ENCODE measurements around the gene PTPRN2. TPM values are rescaled to one million over a fixed set of nuclear protein-coding genes. Genes with fewer than 3 reads are reported as not detected.

Gene PTPRN2
- total and polyA plus RNA-seq, 2 donors from 2014 or later = 4.8 to 6.2 TPM

DNA sequence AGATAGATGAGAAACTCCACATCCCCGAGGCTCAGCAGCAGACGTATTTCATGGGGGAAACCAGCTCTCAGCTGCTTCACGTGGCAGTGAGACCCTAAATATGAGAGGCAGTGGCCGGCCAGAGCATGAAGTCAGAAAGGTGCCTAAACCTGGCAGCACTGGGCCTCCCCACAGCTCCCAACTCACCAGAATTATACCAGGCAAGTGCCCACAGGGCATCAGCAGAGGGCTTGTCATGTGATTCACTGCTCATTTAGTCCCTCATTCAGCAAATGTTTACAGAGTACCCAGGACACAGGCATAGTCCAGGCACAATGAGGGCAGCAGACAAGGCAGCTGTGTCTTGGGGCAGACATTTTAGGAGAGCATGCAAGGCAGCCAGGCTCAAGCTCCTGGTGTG lies 212.6 kb downstream of the PTPRN2 start:
- Histone ChIP-seq H3K27me3 (ENCODE audit: control insufficient read depth, insufficient read depth, low read length) (no peaks in the 10 kb centered on the region), H3K9ac (ENCODE audit: low read length in 3 of 3) (no peak overlapping the region), H3K4me3 (ENCODE audit: low read length in 3 of 3) (no peak overlapping the region), H3K27ac (ENCODE audit: low read depth in 2 of 2, low read length in 2 of 2) (no peak overlapping the region), H3K4me1 (ENCODE audit: control insufficient read depth in 2 of 3, insufficient read depth in 2 of 3, low read depth in 1 of 3, low read length in 3 of 3) (no peaks in the 10 kb centered on the region), H3K36me3 (ENCODE audit: control insufficient read depth in 2 of 3, insufficient read depth in 3 of 3, low read length in 3 of 3) (no peaks in the 10 kb centered on the region), H3K9me3 (ENCODE audit: control insufficient read depth in 2 of 3, insufficient read depth in 1 of 3, low read length in 3 of 3) (no peaks in the 10 kb centered on the region)
- DNase-seq (no peak), FAIRE-seq (no peak)
- intact Hi-C loops (cut with DNase I) = no loop called here
- TF ChIP-seq, protein P1, sequence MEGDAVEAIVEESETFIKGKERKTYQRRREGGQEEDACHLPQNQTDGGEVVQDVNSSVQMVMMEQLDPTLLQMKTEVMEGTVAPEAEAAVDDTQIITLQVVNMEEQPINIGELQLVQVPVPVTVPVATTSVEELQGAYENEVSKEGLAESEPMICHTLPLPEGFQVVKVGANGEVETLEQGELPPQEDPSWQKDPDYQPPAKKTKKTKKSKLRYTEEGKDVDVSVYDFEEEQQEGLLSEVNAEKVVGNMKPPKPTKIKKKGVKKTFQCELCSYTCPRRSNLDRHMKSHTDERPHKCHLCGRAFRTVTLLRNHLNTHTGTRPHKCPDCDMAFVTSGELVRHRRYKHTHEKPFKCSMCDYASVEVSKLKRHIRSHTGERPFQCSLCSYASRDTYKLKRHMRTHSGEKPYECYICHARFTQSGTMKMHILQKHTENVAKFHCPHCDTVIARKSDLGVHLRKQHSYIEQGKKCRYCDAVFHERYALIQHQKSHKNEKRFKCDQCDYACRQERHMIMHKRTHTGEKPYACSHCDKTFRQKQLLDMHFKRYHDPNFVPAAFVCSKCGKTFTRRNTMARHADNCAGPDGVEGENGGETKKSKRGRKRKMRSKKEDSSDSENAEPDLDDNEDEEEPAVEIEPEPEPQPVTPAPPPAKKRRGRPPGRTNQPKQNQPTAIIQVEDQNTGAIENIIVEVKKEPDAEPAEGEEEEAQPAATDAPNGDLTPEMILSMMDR (IDR thresholded peaks at IDR 0.05; ENCODE audit: borderline replicate concordance, extremely low read depth, insufficient read depth) = no peak

DNA sequence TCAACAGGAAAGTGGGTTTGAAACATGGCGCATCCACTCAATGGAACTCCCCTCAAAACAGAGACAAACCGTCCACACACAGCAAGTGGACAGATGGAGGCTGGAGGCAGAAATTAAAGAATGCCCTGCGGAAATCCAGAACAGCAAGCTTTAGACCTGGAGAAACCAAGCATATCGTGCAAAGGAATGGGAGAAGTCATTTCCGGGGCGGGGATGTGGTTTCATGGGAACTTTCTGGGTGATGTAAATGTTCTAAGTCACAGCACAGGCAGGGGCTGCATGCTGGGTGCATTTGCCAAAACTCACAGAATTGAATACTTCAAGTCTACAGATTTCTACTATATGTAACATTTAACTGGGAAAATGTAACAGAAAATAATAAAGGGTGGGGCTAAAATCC lies 213.0 kb downstream of the PTPRN2 start:
- Histone ChIP-seq H3K9ac (ENCODE audit: low read length in 3 of 3) (no peak overlapping the region), H3K27ac (ENCODE audit: low read depth in 2 of 2, low read length in 2 of 2) (no peak overlapping the region), H3K4me3 (ENCODE audit: low read length in 3 of 3) (no peak overlapping the region), H3K36me3 (ENCODE audit: control insufficient read depth in 2 of 3, insufficient read depth in 3 of 3, low read length in 3 of 3) (no peaks in the 10 kb centered on the region), H3K4me1 (ENCODE audit: control insufficient read depth in 2 of 3, insufficient read depth in 2 of 3, low read depth in 1 of 3, low read length in 3 of 3) (no peaks in the 10 kb centered on the region), H3K27me3 (ENCODE audit: control insufficient read depth, insufficient read depth, low read length) (no peaks in the 10 kb centered on the region), H3K9me3 (ENCODE audit: control insufficient read depth in 2 of 3, insufficient read depth in 1 of 3, low read length in 3 of 3) (no peaks in the 10 kb centered on the region)
- TF ChIP-seq, protein P1 (IDR thresholded peaks at IDR 0.05; ENCODE audit: borderline replicate concordance, extremely low read depth, insufficient read depth) = no peak
- FAIRE-seq (no peak), DNase-seq (no peak)
- intact Hi-C loops (cut with DNase I) = no loop called here

DNA sequence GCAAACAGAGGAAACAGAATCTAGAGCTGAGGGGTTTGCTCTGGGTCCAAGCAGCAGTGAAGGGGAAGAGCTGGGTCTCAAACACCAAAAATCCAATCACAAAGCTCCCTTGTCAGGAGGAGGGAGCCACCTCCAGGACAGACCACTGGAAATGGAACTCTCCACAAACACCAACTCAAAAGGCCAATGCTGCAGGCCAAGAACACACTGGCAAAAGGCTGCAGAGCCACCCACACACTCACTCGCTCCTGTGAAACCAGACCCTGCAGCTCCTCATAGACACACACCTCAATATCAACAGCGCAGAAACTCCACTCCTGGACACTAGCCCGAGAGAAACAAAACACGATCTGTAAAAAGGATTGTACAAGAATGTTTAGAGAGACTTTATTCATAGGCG lies 213.5 kb downstream of the PTPRN2 start:
- Histone ChIP-seq H3K4me3 (ENCODE audit: low read length in 3 of 3) (no peak overlapping the region), H3K9ac (ENCODE audit: low read length in 3 of 3) (no peak overlapping the region), H3K9me3 (ENCODE audit: control insufficient read depth in 2 of 3, insufficient read depth in 1 of 3, low read length in 3 of 3) (no peaks in the 10 kb centered on the region), H3K27me3 (ENCODE audit: control insufficient read depth, insufficient read depth, low read length) (no peaks in the 10 kb centered on the region), H3K36me3 (ENCODE audit: control insufficient read depth in 2 of 3, insufficient read depth in 3 of 3, low read length in 3 of 3) (no peaks in the 10 kb centered on the region), H3K4me1 (ENCODE audit: control insufficient read depth in 2 of 3, insufficient read depth in 2 of 3, low read depth in 1 of 3, low read length in 3 of 3) (no peaks in the 10 kb centered on the region), H3K27ac (ENCODE audit: low read depth in 2 of 2, low read length in 2 of 2) (no peak overlapping the region)
- intact Hi-C loops (cut with DNase I) = no loop called here
- FAIRE-seq (no peak), DNase-seq (no peak)
- TF ChIP-seq, protein P1 (IDR thresholded peaks at IDR 0.05; ENCODE audit: borderline replicate concordance, extremely low read depth, insufficient read depth) = no peak

DNA sequence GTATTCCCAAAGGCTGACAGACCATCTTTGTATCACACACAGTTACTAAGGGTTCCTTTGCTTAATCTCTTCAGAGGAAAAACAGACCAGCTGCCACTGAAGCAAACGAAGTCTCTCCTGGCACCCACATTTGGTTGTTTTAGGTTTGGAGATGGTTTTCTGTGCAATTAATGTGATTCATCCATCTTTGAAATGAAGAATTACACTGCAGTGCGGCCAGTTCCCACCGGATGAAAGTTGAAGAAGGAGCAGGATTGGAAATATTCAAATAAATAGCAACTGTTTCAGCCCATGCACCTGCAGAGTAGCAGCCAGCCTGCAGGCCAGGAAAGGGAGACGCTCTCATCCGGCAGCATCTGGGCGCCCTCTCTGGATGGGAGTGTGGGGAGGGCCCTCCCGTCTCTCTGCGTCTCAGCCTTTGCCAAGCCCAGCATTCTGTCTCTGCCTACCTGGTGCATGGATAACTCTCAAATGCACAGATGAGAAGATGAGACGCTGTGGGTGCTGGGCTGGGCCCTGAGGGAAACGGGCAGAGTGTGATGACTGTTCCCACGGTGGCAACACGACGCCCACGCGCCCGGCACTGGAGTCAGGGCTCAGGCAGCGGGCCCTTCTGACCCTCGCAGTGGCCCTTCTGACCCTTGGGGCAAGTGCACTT lies 214.0 kb downstream of the PTPRN2 start:
- no peaks in the 10 kb centered on the region for H3K27me3 ChIP-seq (ENCODE audit: control insufficient read depth, insufficient read depth, low read length)
- H3K27ac ChIP-seq (ENCODE audit: low read depth in 2 of 2, low read length in 2 of 2) = no peak overlapping the region
- no peak overlapping the region for H3K9ac ChIP-seq (ENCODE audit: low read length in 3 of 3)
- H3K36me3 ChIP-seq (ENCODE audit: control insufficient read depth in 2 of 3, insufficient read depth in 3 of 3, low read length in 3 of 3) = no peaks in the 10 kb centered on the region
- TF ChIP-seq, protein P1 (IDR thresholded peaks at IDR 0.05; ENCODE audit: borderline replicate concordance, extremely low read depth, insufficient read depth) = no peak
- H3K9me3 ChIP-seq (ENCODE audit: control insufficient read depth in 2 of 3, insufficient read depth in 1 of 3, low read length in 3 of 3) = no peaks in the 10 kb centered on the region
- no peak for DNase-seq
- no peaks in the 10 kb centered on the region for H3K4me1 ChIP-seq (ENCODE audit: control insufficient read depth in 2 of 3, insufficient read depth in 2 of 3, low read depth in 1 of 3, low read length in 3 of 3)
- FAIRE-seq = no peak
- no peak overlapping the region for H3K4me3 ChIP-seq (ENCODE audit: low read length in 3 of 3)
- intact Hi-C loops (cut with DNase I) = no loop called here

All from kidney (tissue), 14 donors.